ENCODE results near the gene GALR1.

- no peak for TF ChIP-seq POLR2A (IDR thresholded peaks at IDR 0.05)
- TF ChIP-seq CTCF (IDR thresholded peaks at IDR 0.05) = no peak
Observed at GRCh38 chr18:77209587-77209986, 40.1 kb upstream of the GALR1 start.

All from Peyer's patch (tissue), 4 donors.